HL-60 (cell line): ENCODE measurements around the gene ZNF70.

Experiments
- DNase-seq, 2 experiments: peaks; one replicate each; pipeline ENCODE4 v3.0.0-alpha.2; 2010 to 2020; ENCODE audit warnings: low read depth in 1 of 2, low spot score in 1 of 2
- H3K27ac ChIP-seq: fragments of 250-450 bp; sonication (Bioruptor Pico); replicated peaks from 2 replicates; pipeline ENCODE4 v1.5.1; 2020; ENCODE audit warnings: mild to moderate bottlenecking, moderate library complexity
- H3K27me3 ChIP-seq: fragments of 250-450 bp; sonication (Bioruptor Pico); 2 replicates; pipeline ENCODE4 v1.5.1; 2021; ENCODE audit warnings: mild to moderate bottlenecking, moderate library complexity; ENCODE audit not compliant: insufficient read depth, poor library complexity, severe bottlenecking
- H3K4me3 ChIP-seq: replicated peaks from 2 replicates; pipeline ENCODE4 v1.5.1; 2011; ENCODE audit warnings: mild to moderate bottlenecking, control low read depth, low read length; ENCODE audit not compliant: insufficient read depth
- GABPA ChIP-seq: IDR thresholded peaks from 2 replicates; pipeline ENCODE4 v1.6.1; 2012; ENCODE audit warnings: low read depth
- POLR2AphosphoS5 ChIP-seq: IDR thresholded peaks from 2 replicates; pipeline ENCODE4 v1.6.1; 2012; ENCODE audit warnings: low read depth
- SPI1 ChIP-seq: IDR thresholded peaks from 2 replicates; pipeline ENCODE4 v1.6.1; 2012; ENCODE audit warnings: low read depth, mild to moderate bottlenecking, borderline replicate concordance
- TF ChIP-seq, protein P1 (sequence below): IDR thresholded peaks from 2 replicates; pipeline ENCODE4 v1.6.1; 2012; ENCODE audit warnings: low read depth; ENCODE audit not compliant: insufficient replicate concordance
- TF ChIP-seq, protein P2 (sequence below): IDR thresholded peaks from one replicate; pipeline ENCODE4 v1.5.1; 2011; ENCODE audit warnings: low read length, control low read depth, inconsistent platforms; ENCODE audit not compliant: insufficient read depth

ZNF70 gene

DNA sequence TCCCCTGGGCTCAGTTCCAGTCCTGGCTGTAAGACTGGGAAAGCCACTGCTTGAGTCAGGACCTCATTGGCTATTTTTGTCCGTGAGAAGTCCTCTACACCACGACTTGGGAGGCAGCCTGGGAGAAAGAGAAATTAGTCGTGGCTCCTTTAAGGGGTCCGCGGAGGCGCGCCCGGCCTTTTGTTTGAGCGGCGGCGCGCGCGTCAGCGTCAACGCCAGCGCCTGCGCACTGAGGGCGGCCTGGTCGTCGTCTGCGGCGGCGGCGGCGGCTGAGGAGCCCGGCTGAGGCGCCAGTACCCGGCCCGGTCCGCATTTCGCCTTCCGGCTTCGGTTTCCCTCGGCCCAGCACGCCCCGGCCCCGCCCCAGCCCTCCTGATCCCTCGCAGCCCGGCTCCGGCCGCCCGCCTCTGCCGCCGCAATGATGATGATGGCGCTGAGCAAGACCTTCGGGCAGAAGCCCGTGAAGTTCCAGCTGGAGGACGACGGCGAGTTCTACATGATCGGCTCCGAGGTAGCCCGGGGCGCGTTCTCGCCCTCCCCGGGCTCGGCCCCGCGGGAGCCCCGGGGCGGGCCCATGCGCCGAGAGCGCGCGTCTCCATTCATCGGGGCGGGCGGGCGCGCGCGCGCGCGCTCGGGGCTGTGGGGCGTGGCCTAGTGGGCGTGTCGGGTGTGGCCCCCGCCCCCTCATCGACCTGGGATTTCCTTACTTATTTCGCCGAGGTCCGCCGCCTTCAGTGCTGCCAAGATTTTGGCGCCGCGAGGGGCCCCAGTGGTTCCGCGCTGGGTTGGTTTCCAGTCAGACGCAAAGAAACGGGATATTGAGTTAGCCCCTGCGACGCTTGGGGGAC lies 36.1 kb upstream of the ZNF70 start, which contains the start of gene SMARCB1:
Gene SMARCB1 (plus strand): TSS at position 215 of the 848 bp plus-strand sequence. CDS start 204 bp downstream, at position 419.
- Histone ChIP-seq H3K4me3 (peak within 1 kb of the TSS; percentile 73), H3K27me3 (no peaks in the 10 kb centered on the region), H3K27ac (peak within 1 kb of the TSS; percentile 97)
- peak; percentile 70 to 84 for DNase-seq
- TF ChIP-seq GABPA (no peak), POLR2AphosphoS5 (peak; percentile 67; the same call in 1 of the 2 replicates)

- H3K27me3 ChIP-seq: no peaks in the 10 kb centered on the region
- H3K27ac ChIP-seq: peak overlapping the region; percentile 97
- TF ChIP-seq GABPA (no peak), SPI1 (no peak)
- TF ChIP-seq, protein P1, sequence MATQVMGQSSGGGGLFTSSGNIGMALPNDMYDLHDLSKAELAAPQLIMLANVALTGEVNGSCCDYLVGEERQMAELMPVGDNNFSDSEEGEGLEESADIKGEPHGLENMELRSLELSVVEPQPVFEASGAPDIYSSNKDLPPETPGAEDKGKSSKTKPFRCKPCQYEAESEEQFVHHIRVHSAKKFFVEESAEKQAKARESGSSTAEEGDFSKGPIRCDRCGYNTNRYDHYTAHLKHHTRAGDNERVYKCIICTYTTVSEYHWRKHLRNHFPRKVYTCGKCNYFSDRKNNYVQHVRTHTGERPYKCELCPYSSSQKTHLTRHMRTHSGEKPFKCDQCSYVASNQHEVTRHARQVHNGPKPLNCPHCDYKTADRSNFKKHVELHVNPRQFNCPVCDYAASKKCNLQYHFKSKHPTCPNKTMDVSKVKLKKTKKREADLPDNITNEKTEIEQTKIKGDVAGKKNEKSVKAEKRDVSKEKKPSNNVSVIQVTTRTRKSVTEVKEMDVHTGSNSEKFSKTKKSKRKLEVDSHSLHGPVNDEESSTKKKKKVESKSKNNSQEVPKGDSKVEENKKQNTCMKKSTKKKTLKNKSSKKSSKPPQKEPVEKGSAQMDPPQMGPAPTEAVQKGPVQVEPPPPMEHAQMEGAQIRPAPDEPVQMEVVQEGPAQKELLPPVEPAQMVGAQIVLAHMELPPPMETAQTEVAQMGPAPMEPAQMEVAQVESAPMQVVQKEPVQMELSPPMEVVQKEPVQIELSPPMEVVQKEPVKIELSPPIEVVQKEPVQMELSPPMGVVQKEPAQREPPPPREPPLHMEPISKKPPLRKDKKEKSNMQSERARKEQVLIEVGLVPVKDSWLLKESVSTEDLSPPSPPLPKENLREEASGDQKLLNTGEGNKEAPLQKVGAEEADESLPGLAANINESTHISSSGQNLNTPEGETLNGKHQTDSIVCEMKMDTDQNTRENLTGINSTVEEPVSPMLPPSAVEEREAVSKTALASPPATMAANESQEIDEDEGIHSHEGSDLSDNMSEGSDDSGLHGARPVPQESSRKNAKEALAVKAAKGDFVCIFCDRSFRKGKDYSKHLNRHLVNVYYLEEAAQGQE: no peak
- H3K4me3 ChIP-seq: peak overlapping the region; percentile 28
- no peak for DNase-seq
These were observed 35.4 kb upstream of the ZNF70 start for GRCh38 chr22:23786261-23786710.

DNA sequence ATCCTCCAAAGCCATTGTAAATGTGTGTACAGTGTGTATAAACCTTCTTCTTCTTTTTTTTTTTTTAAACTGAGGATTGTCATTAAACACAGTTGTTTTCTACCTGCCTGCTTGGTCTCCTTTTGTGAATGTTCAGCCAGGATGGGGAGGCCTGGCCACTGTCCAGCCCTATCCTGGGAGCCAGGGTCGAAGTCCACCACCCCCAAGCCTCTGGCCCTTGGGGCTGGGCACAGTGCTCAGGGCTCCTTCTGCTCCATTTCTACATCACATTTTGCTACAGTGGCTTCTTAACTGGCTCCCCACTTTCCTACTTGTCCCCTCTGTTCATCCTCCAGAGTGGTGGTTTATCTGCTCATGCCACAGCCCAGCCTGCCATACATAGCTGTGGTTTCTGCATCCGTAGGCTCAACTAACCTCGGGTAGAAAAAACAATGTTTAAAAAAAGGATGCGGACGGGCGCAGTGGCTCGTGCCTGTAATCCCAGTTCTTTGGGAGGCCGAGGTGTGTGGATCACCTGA lies 33.4 kb upstream of the ZNF70 start:
- DNase-seq: no peak
- Histone ChIP-seq H3K27ac (no peak overlapping the region), H3K27me3 (no peaks in the 10 kb centered on the region), H3K4me3 (no peak overlapping the region)
- TF ChIP-seq POLR2AphosphoS5 (no peak), SPI1 (no peak), GABPA (no peak)
- TF ChIP-seq, protein P2, sequence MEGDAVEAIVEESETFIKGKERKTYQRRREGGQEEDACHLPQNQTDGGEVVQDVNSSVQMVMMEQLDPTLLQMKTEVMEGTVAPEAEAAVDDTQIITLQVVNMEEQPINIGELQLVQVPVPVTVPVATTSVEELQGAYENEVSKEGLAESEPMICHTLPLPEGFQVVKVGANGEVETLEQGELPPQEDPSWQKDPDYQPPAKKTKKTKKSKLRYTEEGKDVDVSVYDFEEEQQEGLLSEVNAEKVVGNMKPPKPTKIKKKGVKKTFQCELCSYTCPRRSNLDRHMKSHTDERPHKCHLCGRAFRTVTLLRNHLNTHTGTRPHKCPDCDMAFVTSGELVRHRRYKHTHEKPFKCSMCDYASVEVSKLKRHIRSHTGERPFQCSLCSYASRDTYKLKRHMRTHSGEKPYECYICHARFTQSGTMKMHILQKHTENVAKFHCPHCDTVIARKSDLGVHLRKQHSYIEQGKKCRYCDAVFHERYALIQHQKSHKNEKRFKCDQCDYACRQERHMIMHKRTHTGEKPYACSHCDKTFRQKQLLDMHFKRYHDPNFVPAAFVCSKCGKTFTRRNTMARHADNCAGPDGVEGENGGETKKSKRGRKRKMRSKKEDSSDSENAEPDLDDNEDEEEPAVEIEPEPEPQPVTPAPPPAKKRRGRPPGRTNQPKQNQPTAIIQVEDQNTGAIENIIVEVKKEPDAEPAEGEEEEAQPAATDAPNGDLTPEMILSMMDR: no peak
- TF ChIP-seq, protein P1: no peak

GRCh38 chr22:23783265-23784150 lies 32.6 kb upstream of the ZNF70 start:
- TF ChIP-seq, protein P1: no peak
- TF ChIP-seq, protein P2: no peak
- TF ChIP-seq GABPA: no peak
- H3K4me3 ChIP-seq: no peak overlapping the region
- H3K27me3 ChIP-seq: no peaks in the 10 kb centered on the region

More at GRCh38 chr22:23783265-23784150, 32.6 kb upstream of the ZNF70 start:
- DNase-seq: no peak
- no peak overlapping the region for H3K27ac ChIP-seq
